ENCODE measurements around the gene NUFIP1.

GRCh38 chr13:44932850-44933251, 56.4 kb downstream of the NUFIP1 start:
- TF ChIP-seq EP300 (IDR thresholded peaks at IDR 0.05) = peak in 1 of 2 donors; percentile 76
- TF ChIP-seq CTCF (IDR thresholded peaks at IDR 0.05) = no peak
